ENCODE measurements around the gene NUDT16L1. TPM values are rescaled to one million over a fixed set of nuclear protein-coding genes. Genes with fewer than 3 reads are reported as not detected.
"Not testable (repeated sequence)": the region's sequence is repeated elsewhere in the genome, so short reads cannot be mapped to it uniquely, and the experiment has no call there.

NUDT16L1 gene
- total and polyA plus RNA-seq, 9 of the 15 experiments (the other 6 are each of a cell fraction or from before 2014, with no cell fraction given), result 1.4 to 37.6 (median 13.7) TPM

DNA sequence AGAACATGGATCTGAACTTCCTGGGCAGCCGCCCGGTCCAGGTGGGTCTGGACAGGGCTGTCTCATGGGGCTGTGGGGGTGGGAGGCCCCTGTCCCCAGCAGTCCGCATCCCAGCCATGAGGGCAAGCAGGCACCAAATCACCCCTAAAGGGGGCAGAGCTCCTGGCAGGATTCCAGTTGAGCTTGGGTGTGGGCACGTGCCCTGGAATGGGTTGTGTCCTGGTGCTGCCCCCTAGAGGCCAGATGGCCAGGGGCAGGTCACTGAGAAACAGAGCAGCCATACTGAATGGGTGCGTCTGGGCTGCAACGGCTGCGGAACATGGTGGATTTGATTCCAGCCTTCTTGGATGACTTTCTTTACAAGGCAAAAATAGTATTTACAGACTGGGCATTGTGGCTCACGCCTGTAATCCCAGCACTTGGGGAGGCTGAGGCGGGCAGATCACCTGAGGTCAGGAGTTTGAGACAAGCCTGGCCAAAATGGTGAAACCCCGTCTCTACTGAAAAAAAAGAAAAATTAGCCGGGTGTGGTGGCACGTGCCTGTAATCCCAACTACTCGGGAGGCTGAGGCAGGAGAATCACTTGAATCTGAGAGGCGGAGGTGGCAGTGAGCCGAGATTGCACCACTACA, 42.8 kb upstream of the NUDT16L1 start (continued):
- TF ChIP-seq, protein P1, sequence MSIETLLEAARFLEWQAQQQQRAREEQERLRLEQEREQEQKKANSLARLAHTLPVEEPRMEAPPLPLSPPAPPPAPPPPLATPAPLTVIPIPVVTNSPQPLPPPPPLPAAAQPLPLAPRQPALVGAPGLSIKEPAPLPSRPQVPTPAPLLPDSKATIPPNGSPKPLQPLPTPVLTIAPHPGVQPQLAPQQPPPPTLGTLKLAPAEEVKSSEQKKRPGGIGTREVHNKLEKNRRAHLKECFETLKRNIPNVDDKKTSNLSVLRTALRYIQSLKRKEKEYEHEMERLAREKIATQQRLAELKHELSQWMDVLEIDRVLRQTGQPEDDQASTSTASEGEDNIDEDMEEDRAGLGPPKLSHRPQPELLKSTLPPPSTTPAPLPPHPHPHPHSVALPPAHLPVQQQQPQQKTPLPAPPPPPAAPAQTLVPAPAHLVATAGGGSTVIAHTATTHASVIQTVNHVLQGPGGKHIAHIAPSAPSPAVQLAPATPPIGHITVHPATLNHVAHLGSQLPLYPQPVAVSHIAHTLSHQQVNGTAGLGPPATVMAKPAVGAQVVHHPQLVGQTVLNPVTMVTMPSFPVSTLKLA (conservative IDR thresholded peaks at IDR 0.05), result peak in 1 of 2 experiments; percentile 79
- TF ChIP-seq SMC3 (conservative IDR thresholded peaks at IDR 0.05; ENCODE audit: insufficient read depth, low read depth, low read length) (0 out of 2 replicates have a peak, but pooled peaks have one; percentile 20), TOE1 (IDR thresholded peaks at IDR 0.05; ENCODE audit: borderline replicate concordance) (peak; percentile 46; the same call in 1 of the 2 replicates), MAZ (CRISPR knock-in tag; conservative IDR thresholded peaks at IDR 0.05 in 1 of 2, IDR thresholded peaks at IDR 0.05 in 1 of 2) (peak in 1 of 2 experiments; percentile 40; a peak in 2 of 4 replicates), NFIC (IDR thresholded peaks at IDR 0.05) (peak; percentile 98), HCFC1 (IDR thresholded peaks at IDR 0.05; ENCODE audit: low read depth, low read length) (0 out of 2 replicates have a peak, but pooled peaks have one; percentile 32), CBFA2T2 (conservative IDR thresholded peaks at IDR 0.05) (0 out of 2 replicates have a peak, but pooled peaks have one; percentile 4), DPF2 (IDR thresholded peaks at IDR 0.05) (0 out of 2 replicates have a peak, but pooled peaks have one; percentile 20)
- TF ChIP-seq TOE1 (CRISPR knock-in tag; IDR thresholded peaks at IDR 0.05; ENCODE audit: borderline replicate concordance, low read depth), result not testable (repeated sequence)
- TF ChIP-seq, protein P2, sequence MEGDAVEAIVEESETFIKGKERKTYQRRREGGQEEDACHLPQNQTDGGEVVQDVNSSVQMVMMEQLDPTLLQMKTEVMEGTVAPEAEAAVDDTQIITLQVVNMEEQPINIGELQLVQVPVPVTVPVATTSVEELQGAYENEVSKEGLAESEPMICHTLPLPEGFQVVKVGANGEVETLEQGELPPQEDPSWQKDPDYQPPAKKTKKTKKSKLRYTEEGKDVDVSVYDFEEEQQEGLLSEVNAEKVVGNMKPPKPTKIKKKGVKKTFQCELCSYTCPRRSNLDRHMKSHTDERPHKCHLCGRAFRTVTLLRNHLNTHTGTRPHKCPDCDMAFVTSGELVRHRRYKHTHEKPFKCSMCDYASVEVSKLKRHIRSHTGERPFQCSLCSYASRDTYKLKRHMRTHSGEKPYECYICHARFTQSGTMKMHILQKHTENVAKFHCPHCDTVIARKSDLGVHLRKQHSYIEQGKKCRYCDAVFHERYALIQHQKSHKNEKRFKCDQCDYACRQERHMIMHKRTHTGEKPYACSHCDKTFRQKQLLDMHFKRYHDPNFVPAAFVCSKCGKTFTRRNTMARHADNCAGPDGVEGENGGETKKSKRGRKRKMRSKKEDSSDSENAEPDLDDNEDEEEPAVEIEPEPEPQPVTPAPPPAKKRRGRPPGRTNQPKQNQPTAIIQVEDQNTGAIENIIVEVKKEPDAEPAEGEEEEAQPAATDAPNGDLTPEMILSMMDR (IDR thresholded peaks at IDR 0.05 in 2 of 3, conservative IDR thresholded peaks at IDR 0.05 in 1 of 3; ENCODE audit: insufficient read depth in 2 of 3, low read depth in 1 of 3, low read length in 3 of 3), result peak; percentile 81 to 95 (median 83)
